Testis (tissue), 3 donors: ENCODE data around the gene PPP2R2D. TPM values are rescaled to one million over a fixed set of nuclear protein-coding genes. Genes with fewer than 3 reads are reported as not detected.

Source experiments
- DNase-seq: peaks from one replicate; pipeline ENCODE4 v3.0.0-alpha.2; 2019
- H3K27ac ChIP-seq, 2 donors: fragments of 200-600 bp; sonication (generic); one replicate each; pipeline ENCODE4 v1.5.1; 2019
- H3K27me3 ChIP-seq: fragments of 200-600 bp; sonication (generic); one replicate; pipeline ENCODE4 v1.5.1; 2019
- H3K36me3 ChIP-seq: fragments of 200-600 bp; sonication (generic); one replicate; pipeline ENCODE4 v1.5.1; 2017; ENCODE audit warnings: low read depth; ENCODE audit errors: missing control alignments
- H3K4me1 ChIP-seq: fragments of 200-600 bp; sonication (generic); one replicate; pipeline ENCODE4 v1.5.1; 2019
- H3K4me3 ChIP-seq, 2 donors: fragments of 200-600 bp; sonication (generic); one replicate each; pipeline ENCODE4 v1.5.1; 2017 to 2019
- H3K9me3 ChIP-seq: fragments of 200-600 bp; sonication (generic); one replicate; pipeline ENCODE4 v1.5.1; 2017
- POLR2A ChIP-seq: fragments of 450-650 bp; IDR thresholded peaks from one replicate; pipeline ENCODE4 v1.6.1; 2017; ENCODE audit warnings: antibody characterized with exemption, mild to moderate bottlenecking, moderate library complexity
- WGBS, 2 donors: methylation state at CpG; one replicate each; pipeline ENCODE4 v1.1.5; 2018; 5-methylcytosine and 5-hydroxymethylcytosine counted together
- intact Hi-C: fragments of 100-400 bp; cut with DNase I; formaldehyde crosslinking; loops from one replicate; pipeline ENCODE4 v1.15.1; 2023; ENCODE audit warnings: low total_unique reads
- polyA plus RNA-seq: library from polyadenylated mRNA; stranded (reverse); fragments of 350-450 nt; fragmentation: Illumina TruSeq; extraction: RNeasy Lipid Tissue Mini Kit (QIAGEN cat#74804); gene quantifications from one replicate; pipeline ENCODE4 v1.2.3, GENCODE V29; 2014; ENCODE audit warnings: low read depth, low replicate concordance; ENCODE audit not compliant: insufficient read depth
- total RNA-seq, 2 donors: library from RNA; depleted of rRNA; stranded (reverse); fragments of >200 nt; gene quantifications; one replicate each; pipeline ENCODE4 v1.2.3, GENCODE V29; 2016
- TF ChIP-seq, protein P1 (sequence below), 3 experiments: fragments of 450-650 bp in 2 of 3; fragments of 200-600 bp in 1 of 3; sonication (generic) in 1 of 3; IDR thresholded peaks; one replicate each; pipeline ENCODE4 v1.5.1; 2016 to 2019; ENCODE audit warnings: antibody characterized with exemption in 3 of 3, mild to moderate bottlenecking in 2 of 3, moderate library complexity in 1 of 3

The PPP2R2D gene
- total and polyA plus RNA-seq, 3 donors from 2014 or later = 34.9 to 49.2 (median 48.5) TPM

DNA sequence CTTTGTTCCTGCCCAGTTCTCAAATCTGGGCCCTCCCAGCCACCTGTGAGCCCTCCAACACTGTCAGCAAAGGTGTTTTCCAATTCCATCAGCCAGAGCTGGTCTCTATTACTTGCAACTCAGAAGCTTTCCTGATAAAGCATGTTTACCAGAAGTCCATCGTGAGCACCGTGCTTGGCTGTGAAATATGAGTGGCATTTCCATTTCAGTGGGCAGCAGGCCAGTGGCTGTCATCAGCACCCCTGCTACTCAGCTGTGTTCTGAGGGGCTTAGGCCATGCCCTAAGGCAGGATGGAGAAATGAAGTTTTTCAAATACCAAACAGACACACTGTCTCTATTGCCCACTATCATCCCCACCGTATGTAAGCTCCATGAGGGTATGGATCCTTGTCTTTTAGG lies 93.6 kb downstream of the PPP2R2D start:
- H3K4me3 ChIP-seq = no peak overlapping the region
- TF ChIP-seq POLR2A = no peak
- TF ChIP-seq, protein P1, sequence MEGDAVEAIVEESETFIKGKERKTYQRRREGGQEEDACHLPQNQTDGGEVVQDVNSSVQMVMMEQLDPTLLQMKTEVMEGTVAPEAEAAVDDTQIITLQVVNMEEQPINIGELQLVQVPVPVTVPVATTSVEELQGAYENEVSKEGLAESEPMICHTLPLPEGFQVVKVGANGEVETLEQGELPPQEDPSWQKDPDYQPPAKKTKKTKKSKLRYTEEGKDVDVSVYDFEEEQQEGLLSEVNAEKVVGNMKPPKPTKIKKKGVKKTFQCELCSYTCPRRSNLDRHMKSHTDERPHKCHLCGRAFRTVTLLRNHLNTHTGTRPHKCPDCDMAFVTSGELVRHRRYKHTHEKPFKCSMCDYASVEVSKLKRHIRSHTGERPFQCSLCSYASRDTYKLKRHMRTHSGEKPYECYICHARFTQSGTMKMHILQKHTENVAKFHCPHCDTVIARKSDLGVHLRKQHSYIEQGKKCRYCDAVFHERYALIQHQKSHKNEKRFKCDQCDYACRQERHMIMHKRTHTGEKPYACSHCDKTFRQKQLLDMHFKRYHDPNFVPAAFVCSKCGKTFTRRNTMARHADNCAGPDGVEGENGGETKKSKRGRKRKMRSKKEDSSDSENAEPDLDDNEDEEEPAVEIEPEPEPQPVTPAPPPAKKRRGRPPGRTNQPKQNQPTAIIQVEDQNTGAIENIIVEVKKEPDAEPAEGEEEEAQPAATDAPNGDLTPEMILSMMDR (IDR thresholded peaks at IDR 0.05) = no peak
- no peaks in the 10 kb centered on the region for H3K36me3 ChIP-seq
- no peak overlapping the region for H3K27ac ChIP-seq
- no peaks in the 10 kb centered on the region for H3K9me3 ChIP-seq
- H3K4me1 ChIP-seq = peaks cover 22% of the 10 kb centered on the region
- H3K27me3 ChIP-seq = no peaks in the 10 kb centered on the region
- intact Hi-C loops = no loop called here
- 79 to 90% methylated on average over 2 to 3 of the region's 3 CpGs for WGBS, 2 donors
- DNase-seq = no peak

DNA sequence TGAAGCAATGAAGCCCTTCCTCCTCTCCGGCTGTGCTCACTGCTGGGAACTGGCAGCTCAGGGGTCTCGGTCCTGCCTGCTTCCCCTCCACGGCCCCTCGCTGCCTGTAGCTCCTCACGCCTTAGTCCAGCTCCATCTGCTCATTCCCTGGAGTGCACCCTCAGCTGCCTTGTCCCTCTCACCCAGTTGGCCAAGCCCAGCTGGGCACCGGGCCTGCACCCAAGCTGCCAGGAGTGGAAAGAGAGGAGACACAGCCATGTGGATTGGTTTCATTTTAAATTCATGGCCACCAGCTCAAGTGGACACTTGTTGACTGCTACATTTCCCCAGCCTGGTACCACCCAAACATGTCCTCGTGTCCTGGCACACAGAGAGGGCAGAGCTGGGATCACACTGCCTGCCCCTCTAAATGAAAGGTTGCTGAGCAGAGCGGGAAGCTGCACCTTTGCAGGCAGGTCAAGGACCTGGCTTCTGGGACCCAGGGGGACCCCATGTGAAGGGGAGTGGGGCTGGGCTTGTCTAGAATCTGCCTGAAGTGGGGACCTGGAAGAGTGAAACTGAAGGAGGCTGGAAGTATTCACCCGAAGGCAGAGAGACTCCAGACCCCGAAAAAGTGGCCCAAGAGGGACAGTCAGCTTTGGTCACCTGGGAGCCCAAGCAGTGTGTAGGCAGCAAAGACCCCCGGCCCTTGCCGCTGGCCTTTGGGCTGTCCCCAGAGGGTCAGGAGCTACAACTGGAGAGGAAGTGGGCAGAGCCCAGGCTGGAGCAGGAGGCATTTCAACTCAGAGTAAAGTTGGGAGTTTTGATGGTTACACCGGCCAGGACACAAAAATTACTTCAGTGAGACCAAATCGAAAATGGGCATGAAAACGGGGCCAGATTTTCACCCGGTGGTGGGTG lies 95.9 kb downstream of the PPP2R2D start:
- no peak overlapping the region for H3K4me3 ChIP-seq
- intact Hi-C loops = no loop called here
- TF ChIP-seq, protein P1 (IDR thresholded peaks at IDR 0.05) = no peak
- no peak for TF ChIP-seq POLR2A
- no peaks in the 10 kb centered on the region for H3K9me3 ChIP-seq
- DNase-seq = no peak
- 73 to 80% methylated on average over 16 of the region's 16 CpGs for WGBS, 2 donors
- peak overlapping the region in 1 of 2 donors; percentile 85 for H3K27ac ChIP-seq
- no peaks in the 10 kb centered on the region for H3K36me3 ChIP-seq
- H3K4me1 ChIP-seq = peaks cover 22% of the 10 kb centered on the region
- H3K27me3 ChIP-seq = no peaks in the 10 kb centered on the region

DNA sequence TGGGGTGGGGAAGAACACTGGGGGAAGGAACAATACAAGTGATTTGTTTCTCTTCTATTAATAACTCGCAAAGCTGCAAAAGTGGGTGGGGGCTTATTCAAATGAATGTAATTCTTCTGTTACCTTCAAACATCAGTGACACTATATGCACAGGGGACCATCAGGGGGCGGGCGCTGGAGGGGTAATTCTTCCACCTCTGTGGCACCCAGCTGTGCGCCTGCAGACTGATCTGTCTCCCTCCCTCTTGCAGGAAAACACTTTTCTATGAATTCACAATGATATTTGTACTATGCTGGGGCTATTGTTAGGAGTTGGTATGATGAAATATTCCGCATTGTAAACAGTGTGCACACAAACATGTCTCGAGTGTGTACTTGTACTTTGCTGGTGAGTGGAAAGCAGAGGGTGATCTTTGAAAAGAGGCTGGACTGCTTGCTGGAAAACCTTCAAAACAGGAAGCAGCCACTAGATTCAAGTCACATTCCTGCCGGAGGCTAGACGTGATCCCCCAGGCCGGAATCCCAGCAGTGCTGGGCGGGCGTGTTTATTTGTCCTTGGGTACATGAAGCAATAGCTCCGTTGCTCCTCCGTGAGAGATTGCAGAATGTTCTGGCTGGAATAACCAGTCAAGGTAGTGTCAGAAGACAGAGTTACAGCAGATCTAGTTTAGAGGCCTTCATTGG lies 96.7 kb downstream of the PPP2R2D start:
- H3K4me3 ChIP-seq = no peak overlapping the region
- no peaks in the 10 kb centered on the region for H3K9me3 ChIP-seq
- no peak for TF ChIP-seq POLR2A
- TF ChIP-seq, protein P1 (IDR thresholded peaks at IDR 0.05) = no peak
- H3K36me3 ChIP-seq = no peaks in the 10 kb centered on the region
- peaks cover 22% of the 10 kb centered on the region for H3K4me1 ChIP-seq
- H3K27ac ChIP-seq = peak overlapping the region; percentile 69 to 85
- intact Hi-C loops = no loop called here
- no peaks in the 10 kb centered on the region for H3K27me3 ChIP-seq
- WGBS, 2 donors = 35 to 46% methylated on average over 13 of the region's 13 CpGs
- DNase-seq = peak; percentile 83

DNA sequence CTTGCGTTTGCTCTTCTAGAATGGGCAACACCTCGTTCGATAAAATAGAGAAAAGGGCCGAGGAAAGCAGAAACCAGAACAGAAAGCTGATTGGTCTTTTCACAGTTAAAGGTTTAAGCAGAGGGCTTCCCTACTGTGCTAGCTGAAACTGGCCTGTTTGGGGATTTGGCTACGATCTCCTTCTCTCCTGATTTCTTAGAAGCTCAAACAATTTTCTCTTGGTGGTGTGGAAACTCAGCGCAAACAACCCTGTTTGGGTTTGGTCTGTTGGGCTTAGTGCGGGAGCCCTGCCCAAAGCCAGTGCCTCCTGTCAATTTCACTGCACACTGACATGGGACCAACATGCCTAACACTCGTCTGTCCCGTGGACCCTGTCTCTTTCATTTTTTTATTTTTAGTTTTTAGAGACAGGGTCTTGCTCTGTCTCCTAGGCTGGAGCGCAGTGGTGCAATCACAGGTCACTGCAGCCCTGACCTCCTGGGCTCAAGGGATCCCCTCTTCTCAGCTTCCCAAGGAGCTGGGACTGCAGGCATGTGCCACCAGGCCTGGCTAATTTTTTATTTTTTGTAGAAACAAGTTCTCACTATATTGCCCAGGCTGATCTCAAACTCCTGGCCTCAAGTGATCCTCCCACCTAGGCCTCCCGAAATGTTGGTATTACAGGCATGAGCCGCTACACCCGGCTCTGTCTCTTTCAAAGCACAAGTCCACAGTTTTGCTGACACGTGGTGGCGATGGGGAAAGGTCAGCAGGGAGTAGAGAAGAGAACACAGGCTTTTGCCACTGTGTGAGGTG lies 97.4 kb downstream of the PPP2R2D start:
- intact Hi-C loops = no loop called here
- Histone ChIP-seq H3K4me3 (no peak overlapping the region), H3K27me3 (no peaks in the 10 kb centered on the region), H3K9me3 (no peaks in the 10 kb centered on the region), H3K36me3 (no peaks in the 10 kb centered on the region), H3K4me1 (peaks cover 22% of the 10 kb centered on the region), H3K27ac (peak overlapping the region; percentile 69 to 85)
- TF ChIP-seq POLR2A = no peak
- TF ChIP-seq, protein P1 (IDR thresholded peaks at IDR 0.05) = no peak
- DNase-seq = no peak
- WGBS, 2 donors = 52 to 60% methylated on average over 15 of the region's 15 CpGs
